CD4-positive, alpha-beta T cell (primary cell): Measurements from ENCODE around the gene ELAC1. TPM values are rescaled to one million over a fixed set of nuclear protein-coding genes. Genes with fewer than 3 reads are reported as not detected.

Source experiments
- ATAC-seq: fragments of 200-7000 bp; cut with Tn5 transposase; one replicate; pipeline ENCODE4 v1.10.0; 2022; ENCODE audit warnings: mild to moderate bottlenecking; ENCODE audit not compliant: poor library complexity
- CTCF ChIA-PET: fragments of 350-600 bp; sonication (Branson Sonifier 250); formaldehyde crosslinking; loops from one replicate; lab custom pipeline; 2021; ENCODE audit warnings: antibody characterized with exemption, inconsistent platforms; lab: Charles Lee
- POLR2A ChIA-PET: fragments of 350-600 bp; sonication (Branson Sonifier 250); formaldehyde crosslinking; loops from one replicate; lab custom pipeline; 2021; ENCODE audit warnings: antibody characterized with exemption, inconsistent platforms; lab: Charles Lee
- DNase-seq, 14 experiments: peaks; one replicate each; pipeline ENCODE4 v3.0.0-alpha.2; 2013 to 2020; ENCODE audit warnings: mixed read lengths in 2 of 14
- H3K27ac ChIP-seq, 2 donors: one replicate each; pipeline versions ENCODE4 v1.5.1 to v1.7.0; 2013; ENCODE audit warnings: low read length in 2 of 2, low read depth in 1 of 2, mild to moderate bottlenecking in 1 of 2
- H3K27me3 ChIP-seq, 2 experiments: 1 replicate in 1 of 2; 2 replicates in 1 of 2; pipeline versions ENCODE4 v1.6.1 to v1.7.0; 2013; ENCODE audit warnings: low read length in 2 of 2, control low read depth in 1 of 2, mild to moderate bottlenecking in 1 of 2, moderate library complexity in 1 of 2; ENCODE audit not compliant: insufficient read depth in 2 of 2, control insufficient read depth in 1 of 2
- H3K36me3 ChIP-seq: one replicate; pipeline ENCODE4 v1.6.1; 2013; ENCODE audit warnings: low read length, control low read depth; ENCODE audit not compliant: insufficient read depth
- H3K4me1 ChIP-seq: one replicate; pipeline ENCODE4 v1.6.1; 2013; ENCODE audit warnings: low read length, control low read depth; ENCODE audit not compliant: insufficient read depth
- H3K4me3 ChIP-seq: one replicate; pipeline ENCODE4 v1.5.1; 2013; ENCODE audit warnings: mild to moderate bottlenecking, low read length, moderate library complexity
- H3K9me3 ChIP-seq, 2 experiments: 1 replicate in 1 of 2; 2 replicates in 1 of 2; pipeline versions ENCODE4 v1.6.1 to v1.7.0; 2013; ENCODE audit warnings: low read length in 2 of 2, mild to moderate bottlenecking in 2 of 2, control low read depth in 1 of 2, moderate library complexity in 1 of 2; ENCODE audit not compliant: control insufficient read depth in 1 of 2, insufficient read depth in 1 of 2
- H3K27ac Mint-ChIP-seq: one replicate; pipeline ENCODE4 v1.8.0; 2020; ENCODE audit warnings: mixed read lengths
- H3K27me3 Mint-ChIP-seq: one replicate; pipeline ENCODE4 v1.8.0; 2021; ENCODE audit warnings: mixed read lengths
- H3K36me3 Mint-ChIP-seq: one replicate; pipeline ENCODE4 v1.8.0; 2021; ENCODE audit warnings: low read depth, mixed read lengths
- H3K4me1 Mint-ChIP-seq: one replicate; pipeline ENCODE4 v1.8.0; 2021; ENCODE audit warnings: low read depth, mixed read lengths
- H3K4me3 Mint-ChIP-seq: one replicate; pipeline ENCODE4 v1.8.0; 2020; ENCODE audit warnings: mild to moderate bottlenecking, mixed read lengths
- H3K9me3 Mint-ChIP-seq: one replicate; pipeline ENCODE4 v1.8.0; 2020; ENCODE audit warnings: mixed read lengths
- intact Hi-C, 2 experiments: fragments of 100-400 bp; cut with DNase I in 1 of 2; cut with micrococcal nuclease in 1 of 2; formaldehyde crosslinking; loops; one replicate each; pipeline versions ENCODE4 v1.15.1 to v1.9.0; 2023 to 2025; cut with DNase I, micrococcal nuclease
- total RNA-seq, 174 experiments: library from RNA in 2 of 174; stranded (reverse) in 2 of 174; gene quantifications; one replicate each; pipeline ENCODE4 v1.2.3 and lab custom pipeline; 2021 to 2026
- TF ChIP-seq, protein P1 (sequence below): fragments of 200-600 bp; IDR thresholded peaks from one replicate; pipeline ENCODE4 v1.8.0; 2022; ENCODE audit warnings: antibody characterized with exemption, mild to moderate bottlenecking

Gene ELAC1
- total RNA-seq, 2 experiments from 2014 or later = 3.0 to 4.6 TPM

DNA sequence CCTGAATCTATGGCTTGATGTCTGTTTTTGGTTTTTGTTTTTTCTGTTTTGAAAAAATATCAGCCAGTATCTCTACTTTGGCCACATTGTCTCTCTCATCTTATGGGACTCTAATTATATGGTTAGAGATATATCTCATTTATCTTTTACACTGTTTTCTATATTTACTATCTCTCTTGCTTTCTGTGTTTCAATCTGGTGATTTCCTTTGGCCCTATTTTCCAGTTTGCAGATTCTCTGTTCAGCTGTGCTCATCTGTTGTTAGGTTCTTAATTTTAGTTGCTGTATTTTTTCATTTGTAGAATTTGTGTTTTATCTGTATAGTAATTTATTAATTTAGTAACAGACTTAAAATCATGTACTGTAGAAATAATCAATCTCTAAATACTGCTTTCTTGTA is 41.3 kb upstream of the ELAC1 start:
- Histone ChIP-seq H3K27me3 (no peaks in the 10 kb centered on the region), H3K27ac (no peak overlapping the region), H3K9me3 (no peaks in the 10 kb centered on the region), H3K4me3 (no peak overlapping the region), H3K36me3 (peaks cover 59% of the 10 kb centered on the region), H3K4me1 (no peaks in the 10 kb centered on the region)
- POLR2A ChIA-PET = no interaction called here
- DNase-seq (no peak), ATAC-seq (no peak)
- peaks cover 84% of the 10 kb centered on the region for H3K36me3 Mint-ChIP-seq
- peaks cover 4% of the 10 kb centered on the region for H3K9me3 Mint-ChIP-seq
- H3K4me1 Mint-ChIP-seq = no peaks in the 10 kb centered on the region
- TF ChIP-seq, protein P1, sequence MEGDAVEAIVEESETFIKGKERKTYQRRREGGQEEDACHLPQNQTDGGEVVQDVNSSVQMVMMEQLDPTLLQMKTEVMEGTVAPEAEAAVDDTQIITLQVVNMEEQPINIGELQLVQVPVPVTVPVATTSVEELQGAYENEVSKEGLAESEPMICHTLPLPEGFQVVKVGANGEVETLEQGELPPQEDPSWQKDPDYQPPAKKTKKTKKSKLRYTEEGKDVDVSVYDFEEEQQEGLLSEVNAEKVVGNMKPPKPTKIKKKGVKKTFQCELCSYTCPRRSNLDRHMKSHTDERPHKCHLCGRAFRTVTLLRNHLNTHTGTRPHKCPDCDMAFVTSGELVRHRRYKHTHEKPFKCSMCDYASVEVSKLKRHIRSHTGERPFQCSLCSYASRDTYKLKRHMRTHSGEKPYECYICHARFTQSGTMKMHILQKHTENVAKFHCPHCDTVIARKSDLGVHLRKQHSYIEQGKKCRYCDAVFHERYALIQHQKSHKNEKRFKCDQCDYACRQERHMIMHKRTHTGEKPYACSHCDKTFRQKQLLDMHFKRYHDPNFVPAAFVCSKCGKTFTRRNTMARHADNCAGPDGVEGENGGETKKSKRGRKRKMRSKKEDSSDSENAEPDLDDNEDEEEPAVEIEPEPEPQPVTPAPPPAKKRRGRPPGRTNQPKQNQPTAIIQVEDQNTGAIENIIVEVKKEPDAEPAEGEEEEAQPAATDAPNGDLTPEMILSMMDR = no peak
- CTCF ChIA-PET = no interaction called here
- H3K4me3 Mint-ChIP-seq = no peak overlapping the region
- no peaks in the 10 kb centered on the region for H3K27me3 Mint-ChIP-seq
- no peak overlapping the region for H3K27ac Mint-ChIP-seq
- intact Hi-C loops = no loop called here

DNA sequence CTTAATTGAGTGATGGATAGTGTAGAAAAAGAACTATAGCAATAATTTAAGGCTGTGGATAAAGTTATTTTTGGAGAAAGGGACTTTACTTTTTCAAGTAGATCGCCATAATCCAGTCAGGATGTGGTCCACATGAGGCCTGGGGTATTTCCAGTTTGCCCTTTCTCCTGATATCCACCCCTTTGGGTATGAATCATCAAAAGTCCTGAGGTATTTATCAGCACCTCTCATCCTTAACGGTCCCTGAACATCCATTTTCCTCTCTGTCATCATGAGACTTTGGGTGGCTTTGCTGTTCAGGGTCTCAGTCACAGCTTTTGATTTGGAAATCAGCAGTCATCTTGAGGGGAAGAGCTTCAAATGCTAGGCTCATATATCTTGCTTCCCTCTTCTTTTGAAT is 39.3 kb upstream of the ELAC1 start:
- H3K4me1 Mint-ChIP-seq = no peaks in the 10 kb centered on the region
- ChIA-PET POLR2A (no interaction called here), CTCF (no interaction called here)
- intact Hi-C loops = no loop called here
- peaks cover 4% of the 10 kb centered on the region for H3K9me3 Mint-ChIP-seq
- no peak for ATAC-seq
- Histone ChIP-seq H3K4me3 (no peak overlapping the region), H3K4me1 (no peaks in the 10 kb centered on the region), H3K27me3 (no peaks in the 10 kb centered on the region), H3K36me3 (peaks cover 50% of the 10 kb centered on the region), H3K27ac (no peak overlapping the region), H3K9me3 (no peaks in the 10 kb centered on the region)
- H3K36me3 Mint-ChIP-seq = peaks cover 71% of the 10 kb centered on the region
- H3K27ac Mint-ChIP-seq = no peak overlapping the region
- no peak for DNase-seq
- TF ChIP-seq, protein P1 = no peak
- no peak overlapping the region for H3K4me3 Mint-ChIP-seq
- H3K27me3 Mint-ChIP-seq = no peaks in the 10 kb centered on the region

DNA sequence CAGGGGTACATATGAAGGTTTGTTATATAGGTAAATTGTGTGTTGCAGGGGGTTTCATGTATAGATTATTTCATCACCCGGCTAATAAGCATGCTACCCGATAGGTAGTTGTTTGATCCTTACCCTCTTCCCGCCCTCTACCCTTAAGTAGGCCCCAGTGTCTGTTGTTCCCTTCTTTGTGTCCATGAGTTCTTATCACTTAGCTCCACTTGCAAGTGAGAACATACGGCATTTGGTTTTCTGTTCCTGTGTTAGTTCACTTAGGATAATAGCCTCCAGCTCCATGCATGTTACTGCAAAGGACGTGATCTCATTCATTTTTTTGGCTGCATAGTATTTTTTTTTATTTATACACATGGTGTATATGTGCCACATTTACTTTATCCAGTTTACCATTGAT is 34.2 kb upstream of the ELAC1 start:
- Mint-ChIP-seq H3K27ac (no peak overlapping the region), H3K36me3 (peaks cover 61% of the 10 kb centered on the region), H3K27me3 (no peaks in the 10 kb centered on the region), H3K9me3 (no peaks in the 10 kb centered on the region), H3K4me3 (no peak overlapping the region), H3K4me1 (no peaks in the 10 kb centered on the region)
- Histone ChIP-seq H3K4me1 (no peaks in the 10 kb centered on the region), H3K36me3 (peaks cover 32% of the 10 kb centered on the region), H3K9me3 (no peaks in the 10 kb centered on the region), H3K27me3 (no peaks in the 10 kb centered on the region), H3K27ac (no peak overlapping the region), H3K4me3 (no peak overlapping the region)
- TF ChIP-seq, protein P1 = no peak
- POLR2A ChIA-PET = no interaction called here
- intact Hi-C loops = no loop called here
- DNase-seq (no peak), ATAC-seq (no peak)
- CTCF ChIA-PET = interaction anchor here (0.6 to 1.2 kb wide), 2 partner anchors 19 to 118 kb away, joined by 3 read pairs; no protein-coding TSS in a partner anchor
